GM12872 (cell line): ENCODE measurements around the gene SEC61A1.

ENCODE experiments used
- CTCF ChIP-seq: IDR thresholded peaks from 3 replicates; pipeline ENCODE4 v1.5.1; 2011; ENCODE audit warnings: low read depth, mild to moderate bottlenecking, low read length, moderate library complexity; ENCODE audit not compliant: insufficient read depth

The SEC61A1 gene

GRCh38 chr3:128100161-128100560, 47.9 kb downstream of the SEC61A1 start:
- no peak for TF ChIP-seq CTCF

GRCh38 chr3:128100638-128101037, 48.4 kb downstream of the SEC61A1 start:
- no peak for TF ChIP-seq CTCF

GRCh38 chr3:128103136-128103676, 51.0 kb downstream of the SEC61A1 start:
- no peak for TF ChIP-seq CTCF

GRCh38 chr3:128107834-128108233, 55.6 kb downstream of the SEC61A1 start:
- no peak for TF ChIP-seq CTCF

- TF ChIP-seq CTCF, result no peak
Observed at GRCh38 chr3:128111147-128111546, 58.9 kb downstream of the SEC61A1 start.

GRCh38 chr3:128112357-128112968, 60.2 kb downstream of the SEC61A1 start:
- no peak for TF ChIP-seq CTCF

- no peak for TF ChIP-seq CTCF
Observed at GRCh38 chr3:128113817-128114794, 61.9 kb downstream of the SEC61A1 start.
